ENCODE results near the gene ECM2. TPM values are rescaled to one million over a fixed set of nuclear protein-coding genes. Genes with fewer than 3 reads are reported as not detected.

ECM2 gene
- total RNA-seq, 2 donors from 2014 or later = not detected

GRCh38 chr9:92501671-92502393 lies 34.0 kb downstream of the ECM2 start:
- no peak overlapping the region for H3K4me3 Mint-ChIP-seq
- peak in 1 of 2 donors; percentile 43 for ATAC-seq
- no peak for DNase-seq (ENCODE audit: low spot score)
- H3K27me3 Mint-ChIP-seq = no peaks in the 10 kb centered on the region
- no peak overlapping the region for H3K27ac Mint-ChIP-seq
- peaks cover 0 to 4% of the 10 kb centered on the region in 2 donors for H3K4me1 Mint-ChIP-seq (ENCODE audit: low read depth in 2 of 2)
- H3K36me3 Mint-ChIP-seq = no peaks in the 10 kb centered on the region
- no peaks in the 10 kb centered on the region for H3K9me3 Mint-ChIP-seq

- DNase-seq (ENCODE audit: low spot score) (no peak), ATAC-seq (no peak)
- Mint-ChIP-seq H3K9me3 (no peaks in the 10 kb centered on the region), H3K4me1 (ENCODE audit: low read depth in 2 of 2) (no peaks in the 10 kb centered on the region), H3K36me3 (no peaks in the 10 kb centered on the region), H3K4me3 (no peak overlapping the region), H3K27ac (no peak overlapping the region), H3K27me3 (no peaks in the 10 kb centered on the region)
Measured at GRCh38 chr9:92500725-92501124, 35.1 kb downstream of the ECM2 start.

- ATAC-seq = no peak
- Mint-ChIP-seq H3K4me1 (ENCODE audit: low read depth in 2 of 2) (no peaks in the 10 kb centered on the region), H3K4me3 (no peak overlapping the region), H3K9me3 (no peaks in the 10 kb centered on the region), H3K27me3 (no peaks in the 10 kb centered on the region), H3K36me3 (no peaks in the 10 kb centered on the region), H3K27ac (no peak overlapping the region)
- DNase-seq (ENCODE audit: low spot score) = no peak
Measured at GRCh38 chr9:92499701-92500100, 36.1 kb downstream of the ECM2 start.

GRCh38 chr9:92496396-92497176 lies 39.2 kb downstream of the ECM2 start:
- Mint-ChIP-seq H3K4me3 (no peak overlapping the region), H3K9me3 (no peaks in the 10 kb centered on the region), H3K27me3 (no peaks in the 10 kb centered on the region), H3K36me3 (no peaks in the 10 kb centered on the region), H3K27ac (no peak overlapping the region), H3K4me1 (ENCODE audit: low read depth in 2 of 2) (no peaks in the 10 kb centered on the region)
- ATAC-seq (no peak), DNase-seq (ENCODE audit: low spot score) (no peak)

- no peaks in the 10 kb centered on the region for H3K27me3 Mint-ChIP-seq
- no peak overlapping the region for H3K27ac Mint-ChIP-seq
- H3K4me1 Mint-ChIP-seq (ENCODE audit: low read depth in 2 of 2) = no peaks in the 10 kb centered on the region
- H3K4me3 Mint-ChIP-seq = no peak overlapping the region
- no peak for ATAC-seq
- H3K9me3 Mint-ChIP-seq = no peaks in the 10 kb centered on the region
- DNase-seq (ENCODE audit: low spot score) = no peak
- H3K36me3 Mint-ChIP-seq = no peaks in the 10 kb centered on the region
Measured at GRCh38 chr9:92494856-92495255, 40.9 kb downstream of the ECM2 start.

GRCh38 chr9:92493749-92494387 lies 41.9 kb downstream of the ECM2 start:
- Mint-ChIP-seq H3K36me3 (no peaks in the 10 kb centered on the region), H3K4me3 (no peak overlapping the region), H3K27ac (no peak overlapping the region), H3K4me1 (ENCODE audit: low read depth in 2 of 2) (no peaks in the 10 kb centered on the region), H3K27me3 (no peaks in the 10 kb centered on the region), H3K9me3 (no peaks in the 10 kb centered on the region)
- ATAC-seq (no peak), DNase-seq (ENCODE audit: low spot score) (no peak)

- no peak for ATAC-seq
- Mint-ChIP-seq H3K4me1 (ENCODE audit: low read depth in 2 of 2) (no peaks in the 10 kb centered on the region), H3K27ac (no peak overlapping the region), H3K36me3 (no peaks in the 10 kb centered on the region), H3K4me3 (no peak overlapping the region), H3K9me3 (no peaks in the 10 kb centered on the region), H3K27me3 (no peaks in the 10 kb centered on the region)
- DNase-seq (ENCODE audit: low spot score) = no peak
Measured at GRCh38 chr9:92492781-92493401, 42.9 kb downstream of the ECM2 start.

GRCh38 chr9:92488681-92489550 lies 46.9 kb downstream of the ECM2 start:
- DNase-seq (ENCODE audit: low spot score) (no peak), ATAC-seq (no peak)
- Mint-ChIP-seq H3K4me1 (ENCODE audit: low read depth in 2 of 2) (no peaks in the 10 kb centered on the region), H3K9me3 (no peaks in the 10 kb centered on the region), H3K27ac (no peak overlapping the region), H3K4me3 (no peak overlapping the region), H3K27me3 (no peaks in the 10 kb centered on the region), H3K36me3 (no peaks in the 10 kb centered on the region)

- no peak overlapping the region for H3K27ac Mint-ChIP-seq
- no peak for ATAC-seq
- DNase-seq (ENCODE audit: low spot score) = no peak
- H3K4me1 Mint-ChIP-seq (ENCODE audit: low read depth in 2 of 2) = peaks cover 0 to 1% of the 10 kb centered on the region in 2 donors
- no peaks in the 10 kb centered on the region for H3K36me3 Mint-ChIP-seq
- H3K27me3 Mint-ChIP-seq = no peaks in the 10 kb centered on the region
- no peaks in the 10 kb centered on the region for H3K9me3 Mint-ChIP-seq
- H3K4me3 Mint-ChIP-seq = no peak overlapping the region
Measured at GRCh38 chr9:92486371-92486770, 49.4 kb downstream of the ECM2 start.

GRCh38 chr9:92484563-92484962 lies 51.2 kb downstream of the ECM2 start:
- H3K4me3 Mint-ChIP-seq = no peak overlapping the region
- ATAC-seq = no peak
- DNase-seq (ENCODE audit: low spot score) = no peak
- H3K4me1 Mint-ChIP-seq (ENCODE audit: low read depth in 2 of 2) = peaks cover 4 to 7% of the 10 kb centered on the region in 2 donors
- no peaks in the 10 kb centered on the region for H3K27me3 Mint-ChIP-seq
- no peak overlapping the region for H3K27ac Mint-ChIP-seq
- no peaks in the 10 kb centered on the region for H3K36me3 Mint-ChIP-seq
- H3K9me3 Mint-ChIP-seq = no peaks in the 10 kb centered on the region

- Mint-ChIP-seq H3K4me3 (no peak overlapping the region), H3K27me3 (no peaks in the 10 kb centered on the region), H3K36me3 (no peaks in the 10 kb centered on the region), H3K9me3 (no peaks in the 10 kb centered on the region), H3K27ac (peak overlapping the region in 1 of 2 donors; percentile 43), H3K4me1 (ENCODE audit: low read depth in 2 of 2) (peaks cover 4 to 7% of the 10 kb centered on the region in 2 donors)
- DNase-seq (ENCODE audit: low spot score) = no peak
- no peak for ATAC-seq
Measured at GRCh38 chr9:92483627-92484545, 51.9 kb downstream of the ECM2 start.

- Mint-ChIP-seq H3K27me3 (no peaks in the 10 kb centered on the region), H3K27ac (no peak overlapping the region), H3K4me1 (ENCODE audit: low read depth in 2 of 2) (peaks cover 4 to 7% of the 10 kb centered on the region in 2 donors), H3K4me3 (no peak overlapping the region), H3K36me3 (no peaks in the 10 kb centered on the region), H3K9me3 (no peaks in the 10 kb centered on the region)
- ATAC-seq = no peak
- no peak for DNase-seq (ENCODE audit: low spot score)
Measured at GRCh38 chr9:92482805-92483204, 53.0 kb downstream of the ECM2 start.
